Measurements from ENCODE around the gene PLEKHJ1. TPM values are rescaled to one million over a fixed set of nuclear protein-coding genes. Genes with fewer than 3 reads are reported as not detected.

PLEKHJ1 gene
- total and polyA plus RNA-seq, 2 of the 13 experiments (the other 11 are each of a cell fraction or from before 2014, with no cell fraction given), result 70.5 to 130 TPM

- H3K27me3 ChIP-seq (ENCODE audit: control insufficient read depth in 1 of 2, insufficient read depth in 2 of 2, low read length in 2 of 2), result no peaks in the 10 kb centered on the region
- peak overlapping the region; percentile 83 to 92 (median 87) for H3K4me3 ChIP-seq (replicated peaks in 1 of 3; ENCODE audit: insufficient read depth in 1 of 3, low read depth in 2 of 3, low read length in 3 of 3)
- peaks cover 35% of the 10 kb centered on the region for H4K20me1 ChIP-seq (ENCODE audit: insufficient read depth, low read length)
- CTCF ChIA-PET (ENCODE audit: low intra/inter-chr PET ratio, low total read pairs), result interaction anchor here (1.1 to 2.4 kb wide), 5 partner anchors 19 to 80 kb away, joined by 3 to 17 read pairs (median 7); no protein-coding TSS in a partner anchor
- peak overlapping the region; percentile 97 for H3K27ac ChIP-seq (ENCODE audit: extremely low read length, insufficient read depth, low read length)
- BruUV-seq (replicated peaks), result no TSS peak
- peaks cover 65% of the 10 kb centered on the region for H3K4me1 ChIP-seq (ENCODE audit: insufficient read depth, low read length)
- peak; percentile 85 for DNase-seq (ENCODE audit: low spot score)
- H3K79me2 ChIP-seq (ENCODE audit: insufficient read depth, low read length), result peaks cover 43% of the 10 kb centered on the region
- intact Hi-C loops (cut with micrococcal nuclease; ENCODE audit: unreplicated experiment), result loop anchor here (5.0 to 10.0 kb wide), 3 partner anchors 37 to 81 kb away; partner anchors contain the start of gene AP3D1
- peak overlapping the region; percentile 79 for H3K9ac ChIP-seq (ENCODE audit: insufficient read depth, low read depth, low read length)
- no peaks in the 10 kb centered on the region for H3K9me3 ChIP-seq (ENCODE audit: low read length)
- peak overlapping the region; percentile 98 for H3K4me2 ChIP-seq (ENCODE audit: low read depth, low read length)
- peak; percentile 58 for FAIRE-seq
- 0% methylated on average over 4 of the region's 48 CpGs for WGBS (ENCODE audit: low lambda C conversion rate)
- peak; percentile 49 for ATAC-seq
- POLR2A ChIA-PET, result interaction anchor here (0.6 to 2.1 kb wide), 23 partner anchors 8 to 175 kb away, joined by 3 to 12 read pairs (median 5); partner anchors contain the start of genes AP3D1 and DOT1L
- no peak overlapping the region for H2AFZ ChIP-seq (ENCODE audit: low read length)
- in situ Hi-C loops (cut with HindIII; ENCODE audit: extremely low pct_ligation_motif_present, low pct_unique_long_range_greater_than_20kb), result loop anchor here (10.0 kb wide), 1 partner anchor 79 kb away; no protein-coding TSS in a partner anchor
- H3K36me3 ChIP-seq (replicated peaks in 1 of 2; ENCODE audit: control insufficient read depth in 1 of 2, insufficient read depth in 2 of 2, low read length in 2 of 2), result peaks cover 10 to 12% of the 10 kb centered on the region in 2 experiments; a peak in 4 of 5 replicates
- TF ChIP-seq GABPA (IDR thresholded peaks at IDR 0.05; ENCODE audit: low read depth, low read length) (no peak), GABPA (CRISPR knock-in tag; IDR thresholded peaks at IDR 0.05; ENCODE audit: low read depth) (no peak), ZNF446 (CRISPR knock-in tag; IDR thresholded peaks at IDR 0.05) (no peak), HES4 (CRISPR knock-in tag; IDR thresholded peaks at IDR 0.05; ENCODE audit: borderline replicate concordance) (no peak), ZBTB7A (CRISPR knock-in tag; IDR thresholded peaks at IDR 0.05) (no peak), ZBTB38 (CRISPR knock-in tag; IDR thresholded peaks at IDR 0.05) (0 out of 2 replicates have a peak, but pooled peaks have one; percentile 35), ATF2 (CRISPR knock-in tag; IDR thresholded peaks at IDR 0.05) (peak; percentile 40; the same call in 1 of the 2 replicates), SIX4 (CRISPR knock-in tag; IDR thresholded peaks at IDR 0.05) (no peak), MED8 (CRISPR knock-in tag; IDR thresholded peaks at IDR 0.05; ENCODE audit: insufficient replicate concordance) (no peak), PHF20 (CRISPR knock-in tag; IDR thresholded peaks at IDR 0.05) (no peak), LRRFIP1 (CRISPR knock-in tag; conservative IDR thresholded peaks at IDR 0.05) (no peak), POLR2A (IDR thresholded peaks at IDR 0.05; ENCODE audit: insufficient read depth in 1 of 2, low read depth in 2 of 2, low read length in 2 of 2) (peak; percentile 41 to 50; a peak in 3 of 4 replicates), YEATS2 (CRISPR knock-in tag; IDR thresholded peaks at IDR 0.05; ENCODE audit: borderline replicate concordance) (peak; percentile 32; the same call in 1 of the 2 replicates)
- TF ChIP-seq, protein P1, sequence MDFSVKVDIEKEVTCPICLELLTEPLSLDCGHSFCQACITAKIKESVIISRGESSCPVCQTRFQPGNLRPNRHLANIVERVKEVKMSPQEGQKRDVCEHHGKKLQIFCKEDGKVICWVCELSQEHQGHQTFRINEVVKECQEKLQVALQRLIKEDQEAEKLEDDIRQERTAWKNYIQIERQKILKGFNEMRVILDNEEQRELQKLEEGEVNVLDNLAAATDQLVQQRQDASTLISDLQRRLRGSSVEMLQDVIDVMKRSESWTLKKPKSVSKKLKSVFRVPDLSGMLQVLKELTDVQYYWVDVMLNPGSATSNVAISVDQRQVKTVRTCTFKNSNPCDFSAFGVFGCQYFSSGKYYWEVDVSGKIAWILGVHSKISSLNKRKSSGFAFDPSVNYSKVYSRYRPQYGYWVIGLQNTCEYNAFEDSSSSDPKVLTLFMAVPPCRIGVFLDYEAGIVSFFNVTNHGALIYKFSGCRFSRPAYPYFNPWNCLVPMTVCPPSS (IDR thresholded peaks at IDR 0.05), result no peak
- TF ChIP-seq, protein P2, sequence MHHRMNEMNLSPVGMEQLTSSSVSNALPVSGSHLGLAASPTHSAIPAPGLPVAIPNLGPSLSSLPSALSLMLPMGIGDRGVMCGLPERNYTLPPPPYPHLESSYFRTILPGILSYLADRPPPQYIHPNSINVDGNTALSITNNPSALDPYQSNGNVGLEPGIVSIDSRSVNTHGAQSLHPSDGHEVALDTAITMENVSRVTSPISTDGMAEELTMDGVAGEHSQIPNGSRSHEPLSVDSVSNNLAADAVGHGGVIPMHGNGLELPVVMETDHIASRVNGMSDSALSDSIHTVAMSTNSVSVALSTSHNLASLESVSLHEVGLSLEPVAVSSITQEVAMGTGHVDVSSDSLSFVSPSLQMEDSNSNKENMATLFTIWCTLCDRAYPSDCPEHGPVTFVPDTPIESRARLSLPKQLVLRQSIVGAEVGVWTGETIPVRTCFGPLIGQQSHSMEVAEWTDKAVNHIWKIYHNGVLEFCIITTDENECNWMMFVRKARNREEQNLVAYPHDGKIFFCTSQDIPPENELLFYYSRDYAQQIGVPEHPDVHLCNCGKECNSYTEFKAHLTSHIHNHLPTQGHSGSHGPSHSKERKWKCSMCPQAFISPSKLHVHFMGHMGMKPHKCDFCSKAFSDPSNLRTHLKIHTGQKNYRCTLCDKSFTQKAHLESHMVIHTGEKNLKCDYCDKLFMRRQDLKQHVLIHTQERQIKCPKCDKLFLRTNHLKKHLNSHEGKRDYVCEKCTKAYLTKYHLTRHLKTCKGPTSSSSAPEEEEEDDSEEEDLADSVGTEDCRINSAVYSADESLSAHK (CRISPR knock-in tag; IDR thresholded peaks at IDR 0.05; ENCODE audit: borderline replicate concordance), result no peak
Observed at GRCh38 chr19:2235381-2236063, 607 bp downstream of the PLEKHJ1 start.
